Keratinocyte (primary cell): ENCODE data around the gene TTC1.
"Not testable (repeated sequence)": the region's sequence is repeated elsewhere in the genome, so short reads cannot be mapped to it uniquely, and the experiment has no call there.

Source experiments
- CTCF ChIP-seq, 3 experiments: IDR thresholded peaks in 1 of 3; conservative IDR thresholded peaks in 1 of 3; optimal IDR thresholded peaks in 1 of 3; 2 replicates in 2 of 3; 3 replicates in 1 of 3; pipeline versions ENCODE3 to v1.5.1; 2011; ENCODE audit warnings: low read length in 3 of 3, mild to moderate bottlenecking in 3 of 3, moderate library complexity in 2 of 3, control low read depth in 1 of 3, inconsistent platforms in 1 of 3; ENCODE audit not compliant: insufficient read depth in 2 of 3; ENCODE audit errors: extremely low read depth in 1 of 3
- EZH2 ChIP-seq: IDR thresholded peaks from one replicate; pipeline ENCODE4 v1.6.1; 2012; ENCODE audit warnings: inconsistent platforms, mild to moderate bottlenecking, low read length, moderate library complexity

GRCh38 chr5:160008529-160008876 lies 436 bp upstream of the TTC1 start:
- TF ChIP-seq CTCF (optimal IDR thresholded peaks at IDR 0.05 in 1 of 3, IDR thresholded peaks at IDR 0.05 in 1 of 3, conservative IDR thresholded peaks at IDR 0.05 in 1 of 3; ENCODE audit: extremely low read depth in 1 of 3, insufficient read depth in 2 of 3, low read length in 3 of 3); EZH2: not testable (repeated sequence)
